GM10266 (cell line): ENCODE measurements around the gene PLXNA2.

Source experiments
- DNase-seq: peaks from one replicate; pipeline ENCODE4 v3.0.0; 2012; ENCODE audit errors: extremely low spot score
- TF ChIP-seq, protein P1 (sequence below): IDR thresholded peaks from 2 replicates; pipeline ENCODE4 v1.5.1; 2012; ENCODE audit warnings: mild to moderate bottlenecking, low read depth; ENCODE audit not compliant: control insufficient read depth, insufficient read depth; ENCODE audit errors: missing control alignments

PLXNA2 gene

DNA sequence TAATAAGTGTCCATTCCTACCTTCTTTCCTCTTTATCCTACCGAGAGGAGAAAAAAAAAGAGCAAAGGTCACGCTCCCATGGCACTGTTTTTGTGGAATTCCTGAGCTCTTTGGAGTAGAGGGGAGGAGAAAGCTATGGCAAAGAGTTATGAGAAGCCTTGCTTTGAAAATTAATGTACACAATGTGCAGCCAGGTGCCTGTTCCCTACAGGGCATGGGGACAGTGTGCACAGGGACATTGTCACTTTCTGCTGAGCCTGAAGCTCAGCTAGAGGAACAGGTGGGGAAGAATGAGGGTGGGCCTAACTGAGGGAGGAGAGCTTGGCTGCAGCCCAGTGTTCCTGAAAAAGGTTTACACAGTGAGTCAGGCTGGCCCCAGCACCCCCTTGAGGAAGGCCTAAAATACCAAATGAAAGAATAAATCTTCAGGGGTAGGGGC is 66.1 kb downstream of the PLXNA2 start:
- no peak for DNase-seq

DNA sequence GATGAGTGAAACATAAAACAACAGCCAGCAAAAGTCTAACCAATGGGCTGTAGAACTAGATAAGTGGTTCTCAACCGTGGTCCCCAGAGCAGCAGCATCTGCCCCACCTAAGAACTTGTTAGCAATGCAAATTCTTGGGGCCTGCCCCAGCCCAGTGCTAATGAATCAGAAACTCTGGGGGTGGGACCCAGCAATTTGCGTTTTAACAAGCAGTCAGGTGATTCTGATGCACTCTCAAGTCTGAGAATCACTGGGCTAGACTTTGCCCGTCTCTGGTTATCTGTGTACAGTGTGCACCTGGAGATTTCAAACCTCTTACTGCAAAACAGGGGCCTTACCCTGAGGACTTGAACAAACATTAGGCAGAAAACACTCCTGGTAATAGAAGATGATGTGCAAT is 66.5 kb downstream of the PLXNA2 start:
- DNase-seq = no peak
- TF ChIP-seq, protein P1, sequence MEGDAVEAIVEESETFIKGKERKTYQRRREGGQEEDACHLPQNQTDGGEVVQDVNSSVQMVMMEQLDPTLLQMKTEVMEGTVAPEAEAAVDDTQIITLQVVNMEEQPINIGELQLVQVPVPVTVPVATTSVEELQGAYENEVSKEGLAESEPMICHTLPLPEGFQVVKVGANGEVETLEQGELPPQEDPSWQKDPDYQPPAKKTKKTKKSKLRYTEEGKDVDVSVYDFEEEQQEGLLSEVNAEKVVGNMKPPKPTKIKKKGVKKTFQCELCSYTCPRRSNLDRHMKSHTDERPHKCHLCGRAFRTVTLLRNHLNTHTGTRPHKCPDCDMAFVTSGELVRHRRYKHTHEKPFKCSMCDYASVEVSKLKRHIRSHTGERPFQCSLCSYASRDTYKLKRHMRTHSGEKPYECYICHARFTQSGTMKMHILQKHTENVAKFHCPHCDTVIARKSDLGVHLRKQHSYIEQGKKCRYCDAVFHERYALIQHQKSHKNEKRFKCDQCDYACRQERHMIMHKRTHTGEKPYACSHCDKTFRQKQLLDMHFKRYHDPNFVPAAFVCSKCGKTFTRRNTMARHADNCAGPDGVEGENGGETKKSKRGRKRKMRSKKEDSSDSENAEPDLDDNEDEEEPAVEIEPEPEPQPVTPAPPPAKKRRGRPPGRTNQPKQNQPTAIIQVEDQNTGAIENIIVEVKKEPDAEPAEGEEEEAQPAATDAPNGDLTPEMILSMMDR = no peak

More for the DNA sequence above, 66.1 kb downstream of the PLXNA2 start:
- TF ChIP-seq, protein P1 = no peak

DNA sequence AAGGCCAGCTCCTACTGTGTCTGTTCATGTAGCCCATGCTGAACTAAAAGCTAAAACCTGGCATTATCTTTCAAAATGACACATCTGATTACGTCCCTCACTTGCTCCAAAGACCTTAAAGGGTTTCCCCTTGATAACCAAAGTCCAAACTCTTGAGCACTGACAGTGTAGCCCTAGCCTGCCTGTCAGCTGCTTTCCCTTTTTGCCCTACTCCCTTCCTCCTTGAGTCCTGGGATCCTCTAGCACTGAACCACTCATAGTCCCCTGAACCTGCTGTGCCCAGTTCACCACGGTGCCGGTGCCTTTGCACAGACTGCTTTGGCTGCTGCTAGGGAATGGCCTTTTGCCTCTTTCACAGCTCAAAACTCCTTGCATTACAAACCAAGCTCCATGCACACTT is 67.5 kb downstream of the PLXNA2 start:
- TF ChIP-seq, protein P1 = no peak
- DNase-seq = no peak

DNA sequence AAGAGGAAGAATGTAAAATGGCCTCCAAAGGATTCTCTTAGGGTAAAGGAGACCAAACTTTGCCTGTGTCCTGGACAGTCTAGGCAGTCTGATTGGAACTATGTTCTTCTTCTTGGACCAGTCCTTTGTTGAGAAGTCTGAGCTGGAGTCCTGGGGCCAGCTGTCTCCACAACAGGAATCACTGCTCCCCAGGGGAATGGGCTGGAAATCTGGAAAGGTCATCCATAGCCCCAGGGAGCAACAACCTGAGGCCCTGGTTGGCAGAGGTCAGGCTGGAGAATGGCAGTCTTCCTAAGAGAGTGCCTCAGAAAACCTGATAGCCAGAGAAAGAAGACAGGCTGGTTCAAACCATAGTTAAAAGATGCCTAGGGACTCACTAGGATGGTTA is 68.7 kb downstream of the PLXNA2 start:
- TF ChIP-seq, protein P1 = no peak
- DNase-seq = no peak

DNA sequence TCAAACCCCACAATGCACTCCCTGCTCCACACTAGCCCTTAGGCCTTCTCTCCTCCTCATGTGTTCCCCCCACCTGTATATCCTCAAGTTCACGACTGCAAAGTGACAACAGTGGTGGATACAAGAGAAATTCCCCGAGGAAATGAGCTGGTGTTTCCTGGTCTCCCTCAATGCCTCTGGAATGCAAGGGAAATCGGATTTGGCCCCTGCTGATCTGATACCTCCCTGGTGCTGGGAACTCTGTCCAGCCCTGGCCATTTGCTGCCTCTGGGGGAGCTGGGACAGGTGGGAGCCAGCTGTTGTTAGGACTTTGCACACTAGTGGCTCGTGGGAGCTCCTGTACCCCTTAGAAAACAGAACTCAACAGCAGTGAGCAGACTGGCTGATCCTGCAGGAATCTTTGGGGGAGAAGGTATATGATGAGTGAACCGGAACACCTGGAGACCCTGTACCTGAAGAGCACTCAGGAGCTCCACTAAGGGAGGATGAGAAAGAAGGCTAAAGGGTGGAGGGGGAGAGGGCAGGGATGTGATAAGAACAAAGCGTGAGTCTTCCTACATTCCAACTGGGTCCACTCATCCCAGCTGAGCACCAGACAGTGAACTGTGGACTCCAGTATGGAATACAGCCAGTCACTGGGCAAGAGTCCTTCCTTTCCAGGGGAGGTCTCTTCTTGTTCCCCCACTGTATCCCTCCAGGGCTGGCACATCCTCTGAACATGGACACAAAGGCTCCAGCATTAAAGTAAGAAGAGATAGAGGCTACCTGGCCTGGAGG is 69.3 kb downstream of the PLXNA2 start:
- DNase-seq = no peak
- TF ChIP-seq, protein P1 = no peak

DNA sequence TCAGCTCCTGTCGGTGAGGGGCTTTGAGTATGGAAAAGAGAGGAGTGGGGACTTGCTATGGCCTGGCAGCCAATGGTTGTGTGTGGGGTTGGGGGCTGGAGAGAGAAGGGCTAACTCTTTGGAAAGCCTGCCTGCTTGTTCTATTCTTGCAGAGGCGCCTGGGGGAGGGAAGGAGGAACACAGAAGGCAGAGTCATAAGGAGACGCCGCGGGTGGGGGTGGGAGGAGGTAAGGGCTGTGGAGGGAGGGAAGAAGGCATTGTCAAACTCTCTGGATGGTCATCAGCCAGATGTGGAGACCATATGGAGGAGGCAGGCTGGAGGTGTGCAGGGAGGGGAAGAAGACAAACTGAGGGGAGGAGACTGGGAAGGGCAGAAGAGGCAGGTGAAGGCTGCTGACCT is 70.0 kb downstream of the PLXNA2 start:
- no peak for DNase-seq
- TF ChIP-seq, protein P1 = no peak

DNA sequence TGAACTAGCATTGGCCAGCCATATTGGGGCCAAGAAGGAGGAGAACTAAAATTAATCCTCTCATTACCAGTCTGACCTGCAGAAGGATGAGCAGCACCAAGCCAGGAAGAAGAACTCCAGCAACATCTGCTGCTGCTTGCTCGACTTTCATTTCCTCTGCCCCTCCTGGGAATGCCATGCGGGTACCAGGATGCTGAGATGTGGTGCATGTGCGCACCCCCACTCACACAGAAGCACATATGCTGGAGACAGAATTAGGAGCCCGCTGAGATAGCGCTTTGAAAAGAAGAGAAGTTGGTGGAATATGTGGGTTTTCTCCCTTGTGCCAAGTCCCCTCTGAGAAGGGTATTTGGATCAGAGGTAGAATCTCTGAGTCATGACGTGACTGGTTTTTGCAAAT is 70.4 kb downstream of the PLXNA2 start:
- TF ChIP-seq, protein P1 = no peak
- DNase-seq = no peak
